AG08395 (cell line): ENCODE measurements around the gene MESP1.
A peak's percentile ranks its signal among the peaks of the same experiment; 100 is the strongest.

Source experiments
- DNase-seq: peaks from one replicate; pipeline ENCODE4 v3.0.0; 2012; ENCODE audit warnings: mixed read lengths, low spot score

The MESP1 gene

DNA sequence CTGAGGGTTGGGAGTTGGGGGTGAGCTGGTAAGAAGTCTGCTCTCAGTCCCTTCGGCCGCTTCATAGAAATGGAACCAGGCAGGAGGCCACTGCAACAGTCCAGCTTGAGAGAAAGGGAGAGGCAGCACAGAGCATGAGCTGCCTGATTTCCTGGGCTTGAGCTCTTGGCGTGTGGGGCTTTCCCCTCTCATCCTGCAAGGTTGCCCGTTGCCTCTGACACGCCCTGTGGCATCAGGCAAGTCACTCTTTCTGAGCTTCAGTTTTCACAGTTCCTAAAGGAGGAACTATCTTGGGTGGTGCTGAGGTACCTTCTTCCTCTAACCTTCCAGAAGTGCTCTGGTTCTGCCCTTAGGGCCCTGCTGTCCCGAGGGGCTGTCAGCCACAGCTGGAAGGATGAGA lies 30.0 kb upstream of the MESP1 start:
- DNase-seq: no peak

DNA sequence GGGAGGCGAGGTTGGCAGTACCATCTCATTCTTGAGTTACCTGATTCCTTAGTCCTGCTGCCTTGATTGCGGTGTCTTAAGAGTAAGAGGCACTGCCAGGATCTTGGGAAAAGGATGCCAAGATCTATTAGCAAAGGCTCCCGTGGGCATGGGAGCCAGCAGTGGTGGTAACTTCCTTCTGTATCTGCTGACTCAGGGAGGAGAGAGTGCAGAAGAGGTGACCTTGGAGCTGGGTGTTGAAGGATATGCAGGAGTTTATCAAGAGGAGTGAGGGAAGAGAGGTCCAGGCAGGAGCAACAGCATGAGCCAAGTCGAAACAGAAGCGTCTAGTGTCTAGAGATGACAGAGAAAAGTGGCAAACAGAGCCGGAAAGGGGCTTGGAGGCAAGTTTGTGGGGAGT lies 29.6 kb upstream of the MESP1 start:
- DNase-seq: no peak

DNA sequence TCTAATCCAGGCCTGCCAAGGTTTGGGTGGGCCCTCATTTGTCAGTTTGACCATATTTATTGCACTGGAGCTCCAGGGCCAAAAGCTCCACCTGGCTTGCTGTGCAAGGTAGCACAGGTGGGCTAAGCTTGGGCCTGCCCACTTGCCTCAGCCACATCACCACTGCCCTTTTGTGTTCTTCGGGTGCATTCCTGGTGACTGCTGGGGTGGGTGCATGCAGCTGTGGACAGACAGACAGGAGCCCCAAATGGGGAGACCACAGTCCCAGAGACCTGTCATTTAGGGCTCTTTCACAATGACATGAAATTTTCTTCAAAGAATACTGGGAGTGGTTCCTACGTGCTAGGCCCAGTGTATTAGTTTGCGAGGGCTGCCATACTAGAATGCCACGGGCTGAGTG lies 27.8 kb upstream of the MESP1 start:
- no peak for DNase-seq

DNA sequence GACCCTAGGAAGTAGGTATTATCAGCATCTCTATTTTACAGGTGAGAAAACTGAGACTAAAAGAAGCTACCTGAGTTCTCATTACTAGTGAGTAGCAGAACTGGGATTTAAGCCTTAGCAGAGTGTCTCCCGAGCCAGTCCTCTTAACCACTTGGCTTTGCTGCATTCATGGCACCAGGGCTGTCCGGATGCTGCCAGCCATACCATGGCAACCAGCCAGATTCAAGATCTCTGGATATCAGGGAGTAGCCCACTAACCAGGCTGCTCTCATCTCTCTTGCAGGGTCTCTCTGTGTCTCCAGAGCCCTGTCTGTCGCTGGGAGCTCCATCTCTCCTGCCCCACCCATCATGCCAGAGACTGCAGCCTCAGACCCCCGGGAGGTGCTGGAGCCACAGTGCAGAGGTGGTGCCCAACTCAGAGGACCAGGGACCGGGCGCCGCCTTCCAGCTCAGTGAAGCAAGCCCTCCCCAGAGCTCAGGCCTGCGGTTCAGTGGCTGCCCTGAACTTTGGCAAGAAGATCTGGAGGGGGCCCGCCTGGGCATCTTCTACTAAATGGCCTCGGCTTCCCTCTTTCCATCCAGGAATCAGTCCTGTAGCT lies 26.8 kb upstream of the MESP1 start:
- DNase-seq: no peak

DNA sequence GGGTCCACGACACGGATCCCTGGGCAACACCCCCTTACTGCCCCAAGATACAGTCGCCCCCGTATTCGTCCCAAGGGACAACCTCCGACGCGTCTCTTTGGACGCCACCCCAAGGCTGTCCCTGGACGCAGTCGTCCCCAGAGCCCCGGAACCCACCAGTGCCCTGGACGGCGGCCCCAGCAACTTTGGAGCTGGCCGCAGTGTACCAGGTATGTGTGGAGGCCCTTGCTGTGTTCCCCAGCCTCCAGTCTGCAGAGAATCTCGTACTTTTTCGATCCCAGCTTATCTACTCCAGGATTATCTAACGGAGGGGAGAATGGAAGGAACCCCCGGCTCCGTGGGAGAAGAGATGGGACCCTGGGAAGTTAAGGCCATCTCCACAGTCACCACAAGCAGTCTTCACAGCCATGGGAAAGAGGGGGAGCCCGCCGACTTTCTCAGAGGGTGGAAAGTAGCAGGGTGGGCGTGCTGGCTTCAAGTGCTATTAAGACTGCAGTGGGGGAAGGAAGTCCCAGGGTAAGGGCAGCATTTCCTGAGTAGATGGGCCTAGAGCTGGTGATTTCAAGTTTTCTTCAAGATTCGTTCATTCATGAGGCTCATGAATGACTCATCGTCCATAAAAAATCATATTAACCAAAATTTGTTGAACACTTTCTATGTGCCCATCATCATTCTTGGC lies 26.2 kb upstream of the MESP1 start:
- DNase-seq: no peak

DNA sequence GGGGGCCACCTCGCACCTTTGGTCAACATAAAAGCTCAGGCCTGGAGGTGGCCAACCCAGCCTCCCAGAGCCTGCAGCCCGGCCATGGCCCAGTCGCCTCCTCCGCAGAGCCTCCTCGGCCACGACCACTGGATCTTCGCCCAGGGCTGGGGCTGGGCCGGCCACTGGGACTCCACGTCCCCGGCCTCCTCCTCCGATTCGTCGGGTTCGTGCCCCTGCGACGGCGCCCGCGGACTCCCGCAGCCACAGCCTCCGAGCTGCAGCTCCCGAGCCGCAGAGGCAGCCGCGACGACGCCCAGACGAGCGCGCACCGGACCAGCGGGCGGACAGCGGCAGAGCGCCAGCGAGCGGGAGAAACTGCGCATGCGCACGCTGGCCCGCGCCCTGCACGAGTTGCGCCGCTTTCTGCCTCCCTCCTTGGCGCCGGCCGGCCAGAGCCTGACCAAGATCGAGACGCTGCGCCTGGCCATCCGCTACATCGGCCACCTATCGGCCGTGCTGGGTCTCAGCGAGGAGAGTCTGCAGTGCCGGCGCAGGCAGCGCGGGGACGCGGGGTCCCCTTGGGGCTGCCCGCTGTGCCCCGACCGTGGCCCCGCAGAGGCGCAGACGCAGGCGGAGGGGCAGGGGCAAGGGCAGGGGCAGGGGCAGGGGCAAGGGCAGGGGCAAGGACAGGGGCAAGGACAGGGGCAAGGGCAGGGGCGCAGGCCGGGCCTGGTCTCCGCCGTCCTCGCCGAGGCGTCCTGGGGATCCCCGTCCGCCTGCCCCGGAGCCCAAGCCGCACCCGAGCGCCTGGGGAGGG lies 25.4 kb upstream of the MESP1 start, which contains the start of gene MESP2:
Gene MESP2 (plus strand): TSS at position 59 of the 799 bp plus-strand sequence. CDS start 26 bp downstream, at position 85.
- DNase-seq: peak; percentile 87

DNA sequence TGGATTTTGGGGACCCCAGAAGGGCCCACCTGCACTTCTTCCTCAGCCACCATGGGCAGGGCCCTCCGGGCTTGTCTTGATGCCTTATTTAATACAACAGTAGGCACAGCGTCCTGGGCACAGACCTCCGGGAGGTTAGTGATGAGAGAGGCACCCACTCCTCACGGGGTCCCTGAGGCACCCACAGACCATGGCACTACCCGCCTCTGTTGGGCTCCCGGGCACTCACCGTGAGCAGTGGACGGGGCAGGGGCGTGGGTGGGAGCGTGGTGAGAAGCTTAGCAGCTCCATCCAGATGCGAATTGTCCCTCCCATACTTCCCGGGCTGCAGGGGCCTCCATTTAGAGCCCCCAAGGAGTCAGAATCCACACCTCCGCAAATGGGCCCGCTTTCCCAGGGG lies 24.8 kb upstream of the MESP1 start:
- no peak for DNase-seq

DNA sequence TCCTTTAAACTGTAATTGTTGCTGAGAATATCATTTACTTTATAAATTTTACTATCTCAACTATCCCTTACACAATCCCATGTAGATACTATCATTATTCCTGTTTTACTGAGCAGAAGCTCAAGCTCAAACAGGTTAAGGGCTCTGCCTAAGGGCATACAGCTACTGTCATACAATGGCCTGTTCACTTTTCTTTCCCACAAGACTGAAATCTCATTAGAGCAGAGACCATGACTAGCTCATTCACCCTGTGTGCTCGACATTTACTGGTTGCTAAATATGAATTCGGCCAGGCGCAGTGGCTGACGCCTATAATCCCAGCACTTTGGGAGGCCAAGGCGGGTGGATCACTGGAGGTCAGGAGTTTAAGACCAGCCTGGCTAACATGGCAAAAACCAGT lies 23.4 kb upstream of the MESP1 start:
- DNase-seq: no peak

DNA sequence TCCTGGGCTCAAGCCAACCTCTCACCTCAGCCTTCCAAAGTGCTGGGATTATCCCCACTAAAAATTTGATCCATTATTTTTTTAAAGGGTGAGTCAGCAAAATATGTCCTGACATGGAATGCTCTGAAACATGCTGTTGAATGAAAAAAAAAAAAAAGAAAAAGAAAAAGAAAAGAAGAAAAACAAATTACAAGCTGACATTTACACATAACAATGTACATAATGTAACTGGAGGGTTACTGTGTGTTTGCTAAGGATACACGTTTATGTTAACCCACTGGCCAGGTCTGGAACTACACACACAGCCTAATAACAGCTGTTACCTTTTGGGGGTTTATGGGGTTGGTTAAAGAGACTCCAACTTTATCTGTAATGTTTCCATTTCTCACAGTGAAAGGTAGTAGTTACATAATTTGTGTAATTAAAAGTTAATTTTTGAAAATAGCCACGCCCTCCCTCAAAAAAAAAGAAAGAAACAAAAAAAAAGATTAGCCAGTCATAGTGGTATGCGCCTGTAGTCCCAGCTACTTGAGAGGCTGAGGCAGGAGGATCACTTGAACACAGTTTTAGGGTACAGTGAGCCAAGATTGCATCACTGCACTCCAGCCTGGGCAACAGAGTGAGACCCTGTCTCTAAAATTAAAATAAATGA lies 22.0 kb upstream of the MESP1 start:
- DNase-seq: no peak

DNA sequence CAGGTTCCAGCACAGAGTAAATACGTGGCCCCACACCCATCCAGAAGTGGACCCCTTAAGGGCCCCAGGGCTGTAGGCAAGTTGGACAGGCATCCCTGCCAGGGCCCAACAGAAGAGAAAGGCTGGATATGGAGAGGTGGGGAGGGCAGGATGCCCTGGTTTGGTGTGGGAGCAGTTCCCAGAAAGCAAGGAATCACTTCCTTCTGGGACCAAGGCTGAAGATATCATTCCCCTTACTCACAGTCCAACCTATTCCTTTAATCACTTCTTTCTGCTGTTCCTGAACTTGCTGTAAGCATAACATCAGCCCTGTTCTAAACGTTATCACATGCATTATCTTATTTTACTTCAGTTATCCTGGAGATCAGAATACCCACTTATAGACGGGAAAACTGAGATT lies 19.0 kb upstream of the MESP1 start:
- peak; percentile 59 for DNase-seq

DNA sequence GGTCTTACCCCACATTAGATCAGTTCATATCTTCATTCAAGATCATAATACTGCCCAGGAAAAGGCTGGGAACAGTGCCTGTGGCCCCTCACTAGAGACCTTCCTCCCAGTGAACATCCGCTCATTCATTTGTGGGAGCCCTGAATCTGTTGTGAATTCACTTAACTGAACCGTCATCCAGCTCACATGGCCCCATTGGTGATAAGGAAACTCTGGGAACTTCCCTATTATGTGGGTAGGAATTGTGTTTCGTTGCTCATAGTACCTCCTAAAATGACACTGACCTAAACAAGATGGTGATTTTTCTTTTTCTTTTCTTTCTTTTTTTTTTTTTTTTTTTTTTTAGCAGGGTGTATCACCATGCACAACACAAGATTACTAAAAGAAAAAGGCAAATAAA lies 18.3 kb upstream of the MESP1 start:
- DNase-seq: no peak

DNA sequence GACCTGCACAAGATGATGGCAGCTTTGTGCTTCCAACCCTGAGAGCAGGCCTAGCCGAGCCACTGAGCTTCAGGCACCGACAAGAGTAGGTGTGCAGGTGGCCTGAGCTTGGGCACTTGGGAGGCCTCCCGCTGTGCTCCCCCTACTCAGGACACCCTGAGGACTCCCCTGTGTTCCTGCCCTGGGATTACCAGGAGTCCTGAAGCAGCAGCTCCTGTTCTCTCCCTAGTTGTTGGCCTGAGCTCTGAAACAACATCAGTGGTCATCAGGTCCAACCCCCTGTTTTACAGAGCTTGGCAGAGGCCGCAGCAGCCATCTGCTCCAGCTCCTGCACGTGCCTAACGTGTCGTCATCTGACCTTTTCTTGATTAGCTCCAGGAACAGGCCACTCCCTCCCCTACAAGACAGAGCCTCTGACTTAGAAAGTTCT lies 17.0 kb upstream of the MESP1 start:
- peak; percentile 50 for DNase-seq

DNA sequence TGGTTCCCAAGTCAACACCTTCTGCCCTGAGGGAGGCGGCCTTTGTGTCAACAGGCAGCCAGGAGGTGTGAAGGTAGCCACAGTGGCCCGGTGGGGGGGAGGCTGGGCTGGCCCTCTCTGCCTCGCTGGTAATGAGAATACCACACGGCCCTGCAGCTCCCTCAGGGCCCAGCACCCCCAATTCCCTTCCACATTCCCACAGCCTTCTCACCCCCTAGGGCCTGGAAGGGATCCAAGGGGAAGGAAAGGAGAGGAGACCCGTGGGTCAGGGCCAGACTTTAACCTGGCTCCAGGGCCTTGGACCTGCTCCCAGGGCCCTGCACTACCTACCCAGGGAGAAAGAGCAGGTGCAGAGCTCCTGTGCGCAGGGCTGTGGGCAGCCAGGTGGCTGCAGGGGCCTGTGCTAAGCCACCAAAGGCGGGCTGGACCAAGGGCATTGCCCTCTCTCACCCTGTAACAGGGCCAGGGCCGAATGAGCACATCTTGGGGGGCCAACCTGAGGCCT lies 16.4 kb upstream of the MESP1 start:
- DNase-seq: no peak

DNA sequence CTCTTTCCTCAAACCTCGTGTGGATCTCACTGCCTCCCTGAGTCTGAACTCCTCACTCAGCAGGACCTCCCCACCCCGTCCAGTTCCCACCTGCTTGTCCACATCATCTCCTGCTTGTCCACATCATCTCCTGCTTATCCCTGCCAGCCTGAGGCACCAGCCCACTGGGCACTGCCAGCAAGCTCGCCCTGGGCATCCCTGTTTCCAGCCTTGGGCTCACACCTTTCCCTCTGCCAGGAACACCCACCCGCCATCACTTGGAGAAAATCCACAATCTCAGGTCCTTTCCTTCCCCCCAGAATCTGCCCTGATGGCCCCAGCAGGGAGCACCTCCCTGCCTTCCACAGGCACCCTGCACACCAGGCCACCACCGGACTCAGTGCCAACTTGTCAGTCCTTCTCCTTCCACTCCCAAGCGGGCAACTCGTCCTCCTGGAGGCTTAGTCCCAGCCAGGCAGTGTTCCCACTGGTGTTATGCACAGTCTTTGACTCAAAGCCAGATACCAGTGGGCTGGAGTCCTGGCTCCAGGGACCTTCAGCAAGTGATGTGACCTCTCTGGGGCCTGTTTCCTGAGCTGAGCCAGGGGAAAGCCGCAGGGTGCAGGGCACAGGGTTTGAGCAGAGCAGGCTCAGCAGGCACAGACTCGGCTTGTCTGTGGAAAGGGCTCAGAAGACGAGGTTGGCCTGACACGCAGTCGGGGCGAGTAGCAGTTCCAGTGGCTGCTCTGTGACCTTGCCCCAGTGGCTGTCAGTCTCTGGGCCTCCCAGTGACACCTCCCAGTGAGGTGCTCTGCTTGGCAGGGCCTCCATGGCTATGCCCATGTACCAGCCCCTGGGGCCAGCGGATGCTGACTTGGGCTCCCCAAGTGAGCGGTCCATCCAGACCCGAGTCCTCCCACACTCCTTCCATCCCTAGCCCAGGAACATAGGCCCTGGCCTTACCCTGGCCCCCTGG lies 15.6 kb upstream of the MESP1 start:
- DNase-seq: no peak

DNA sequence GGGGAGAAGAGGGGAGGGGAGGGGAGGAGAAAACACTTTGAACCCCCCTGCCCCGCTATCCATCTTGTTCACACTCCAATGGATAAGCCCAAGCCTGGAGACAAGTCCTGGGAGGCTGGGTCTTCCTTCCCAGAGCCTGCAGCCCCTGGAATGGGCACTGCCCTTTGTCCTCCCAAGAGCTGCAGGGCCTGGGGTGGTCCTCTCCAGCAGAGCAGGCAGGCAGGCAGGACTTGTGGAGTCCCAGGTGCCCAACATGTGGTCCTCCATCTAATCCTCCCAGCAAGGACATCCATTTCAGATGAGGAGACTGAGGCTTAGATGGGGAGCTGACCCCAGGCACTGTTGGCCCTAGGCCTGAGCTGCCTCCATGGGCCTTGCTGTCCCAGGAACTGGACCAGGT lies 14.6 kb upstream of the MESP1 start:
- DNase-seq: no peak

DNA sequence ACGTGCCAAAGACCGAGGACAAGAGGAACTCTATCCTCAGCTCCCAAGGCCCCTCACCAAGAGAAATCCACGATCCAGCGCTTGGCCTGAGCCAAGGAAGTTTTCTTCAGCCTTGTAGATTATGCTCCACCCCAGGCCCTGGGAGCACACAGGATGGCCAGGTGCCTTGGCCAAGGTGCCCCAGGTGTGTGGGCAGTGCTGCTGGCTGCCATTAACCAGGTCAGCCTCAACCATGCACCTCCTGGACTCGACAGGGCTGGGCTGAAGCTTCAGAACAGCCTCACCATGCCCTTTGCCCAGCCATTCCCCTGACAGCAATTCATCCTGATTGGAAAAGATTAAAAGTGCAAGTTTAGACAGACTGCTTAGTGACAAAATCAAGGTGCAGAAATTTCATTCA lies 10.9 kb upstream of the MESP1 start:
- DNase-seq: no peak

DNA sequence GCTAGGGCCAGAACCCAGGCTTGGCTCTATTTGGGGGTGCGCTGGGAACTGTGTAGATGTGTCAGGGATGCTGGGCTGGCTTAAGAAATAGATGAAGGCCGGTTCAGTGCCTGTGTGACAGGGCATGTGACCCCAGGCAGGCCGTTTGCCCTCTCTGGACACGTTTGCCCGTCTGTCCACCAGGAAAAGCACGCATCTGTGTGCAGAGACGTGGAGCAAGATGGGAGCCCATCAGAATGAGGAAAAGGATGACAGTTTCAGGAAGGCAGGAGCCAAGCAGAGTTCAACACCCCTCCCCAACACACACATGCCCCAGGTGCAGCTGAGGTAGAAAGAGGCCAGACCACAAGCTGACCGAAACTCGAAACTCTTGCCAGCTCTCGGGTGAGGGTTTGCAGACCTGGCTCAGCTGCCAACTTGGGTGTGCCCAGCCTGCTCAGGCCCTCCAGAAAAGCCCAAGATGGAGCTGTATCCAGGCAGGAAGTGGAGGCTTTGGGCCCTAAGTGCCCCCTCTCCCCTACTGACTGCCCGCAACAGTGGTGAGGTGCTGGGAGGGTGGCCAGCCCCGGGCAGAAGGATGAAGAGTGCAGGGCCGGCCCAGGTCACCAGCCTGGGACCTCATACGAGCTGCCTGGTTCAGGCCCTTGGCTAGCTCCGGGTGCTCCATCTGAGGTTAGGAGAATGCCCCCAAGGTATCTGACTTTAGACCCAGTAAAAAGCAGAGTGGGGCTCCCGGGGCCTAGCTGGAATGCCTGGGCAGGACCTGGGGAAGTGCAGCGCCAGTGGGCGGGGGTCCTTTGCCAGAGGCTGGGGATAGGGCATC lies 10.2 kb upstream of the MESP1 start:
- DNase-seq: no peak

DNA sequence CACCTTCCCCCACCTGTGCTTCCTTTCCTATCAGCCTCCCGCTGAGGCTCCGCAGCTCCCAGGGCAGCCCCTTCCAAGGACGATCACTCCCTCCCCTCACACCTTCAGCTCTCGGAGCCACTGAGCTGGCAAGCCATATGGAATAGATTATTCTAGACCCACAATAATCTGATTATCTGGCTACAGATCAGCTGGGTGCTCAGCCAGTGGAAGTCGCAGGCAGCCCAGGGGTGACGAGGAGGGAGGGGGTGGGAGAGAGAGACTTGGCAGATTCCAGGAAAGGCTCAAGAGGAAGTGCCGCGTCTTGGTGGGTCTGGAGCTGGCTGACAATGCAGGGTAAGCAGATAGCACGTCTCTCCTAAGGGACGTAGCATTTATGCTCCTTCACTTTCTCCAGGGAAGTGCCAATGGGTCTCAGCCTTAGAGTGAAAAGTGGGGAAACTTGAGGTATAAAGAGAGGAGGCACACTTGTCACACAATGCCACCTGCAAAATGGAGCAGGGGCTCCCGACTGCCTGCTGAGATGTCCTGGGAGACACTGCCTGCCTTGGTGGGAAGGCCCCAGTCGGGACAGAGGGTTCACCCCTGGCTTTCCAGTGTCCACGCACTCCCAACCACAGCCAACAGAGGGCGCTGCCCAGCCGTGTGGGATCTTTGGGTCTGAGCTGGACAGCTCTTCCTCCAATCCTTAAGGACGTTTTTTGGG lies 9.4 kb upstream of the MESP1 start:
- DNase-seq: peak; percentile 89

DNA sequence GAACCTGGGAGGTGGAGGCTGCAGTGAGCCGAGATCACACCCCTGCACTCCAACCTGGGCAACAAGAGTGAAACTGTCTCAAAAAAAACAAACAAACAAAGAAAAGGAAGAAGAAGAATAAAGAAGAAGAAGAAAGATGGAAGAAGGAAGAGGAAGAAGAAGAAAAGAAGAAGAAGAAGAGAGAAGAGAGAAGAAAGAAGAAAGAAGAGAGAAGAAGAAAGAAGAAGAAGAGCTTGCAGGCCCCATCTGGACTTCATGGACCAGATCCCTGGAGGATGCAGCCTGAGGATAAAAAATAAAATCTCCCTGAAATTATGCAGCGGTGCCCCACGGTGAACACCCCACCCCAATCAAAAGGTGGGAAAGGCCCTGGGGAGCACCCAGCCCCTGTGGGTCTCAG lies 8.8 kb upstream of the MESP1 start:
- DNase-seq: no peak

DNA sequence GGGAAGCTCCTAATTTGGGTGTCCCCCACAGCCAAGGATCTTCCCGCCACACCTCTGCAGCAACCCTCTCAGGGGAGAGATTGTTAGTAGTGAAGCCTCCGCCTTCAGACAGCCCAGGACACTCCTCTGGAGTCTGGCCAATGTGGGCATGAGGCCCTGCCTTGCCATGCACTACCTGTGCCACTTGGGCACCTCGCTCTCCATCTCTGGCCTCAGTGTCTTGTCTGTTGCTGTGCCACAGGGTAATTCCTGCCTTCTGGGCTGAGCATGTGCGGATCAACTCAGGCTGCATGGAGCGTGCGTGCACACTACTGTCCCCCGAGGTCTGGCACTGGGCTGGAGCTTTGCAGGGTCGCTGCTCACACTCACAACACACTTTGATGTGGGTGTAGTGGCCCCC lies 7.9 kb upstream of the MESP1 start:
- no peak for DNase-seq
